CD14-positive monocyte (primary cell): Measurements from ENCODE around the gene C16orf92. TPM values are rescaled to one million over a fixed set of nuclear protein-coding genes. Genes with fewer than 3 reads are reported as not detected.
"Not testable (repeated sequence)": the region's sequence is repeated elsewhere in the genome, so short reads cannot be mapped to it uniquely, and the experiment has no call there.

ENCODE experiments used
- DNase-seq, 3 donors: peaks; one replicate each; pipeline ENCODE4 v3.0.0-alpha.2; 2011 to 2022
- H2AFZ ChIP-seq: 2 replicates; pipeline ENCODE4 v1.6.0; 2012; ENCODE audit warnings: mild to moderate bottlenecking, low read depth, low read length, inconsistent platforms; ENCODE audit not compliant: insufficient read depth, poor library complexity, severe bottlenecking
- H3K27ac ChIP-seq, 2 donors: 1 replicate in 1 of 2; 2 replicates in 1 of 2; pipeline ENCODE4 v1.5.1; 2012 to 2013; ENCODE audit warnings: low read length in 2 of 2, control low read depth in 1 of 2, inconsistent platforms in 1 of 2, low read depth in 1 of 2, mild to moderate bottlenecking in 1 of 2
- H3K27me3 ChIP-seq, 2 donors: one replicate each; pipeline versions ENCODE4 v1.6.0 to v1.6.1; 2011 to 2013; ENCODE audit warnings: low read length in 2 of 2; ENCODE audit not compliant: control insufficient read depth in 2 of 2, insufficient read depth in 2 of 2
- H3K36me3 ChIP-seq, 2 donors: replicated peaks in 1 of 2; 1 replicate in 1 of 2; 2 replicates in 1 of 2; pipeline versions ENCODE4 v1.5.1 to v1.6.1; 2012 to 2013; ENCODE audit warnings: low read length in 2 of 2, control low read depth in 1 of 2, inconsistent platforms in 1 of 2, mild to moderate bottlenecking in 1 of 2; ENCODE audit not compliant: insufficient read depth in 2 of 2, control insufficient read depth in 1 of 2
- H3K4me1 ChIP-seq, 2 donors: 1 replicate in 1 of 2; 2 replicates in 1 of 2; pipeline versions ENCODE4 v1.5.1 to v1.6.1; 2012 to 2013; ENCODE audit warnings: low read length in 2 of 2, control low read depth in 1 of 2, inconsistent platforms in 1 of 2, mild to moderate bottlenecking in 1 of 2, moderate library complexity in 1 of 2; ENCODE audit not compliant: insufficient read depth in 2 of 2, control insufficient read depth in 1 of 2
- H3K4me2 ChIP-seq: replicated peaks from 2 replicates; pipeline ENCODE3; 2012; ENCODE audit warnings: low read length, moderate library complexity, mild to moderate bottlenecking; ENCODE audit not compliant: poor library complexity, severe bottlenecking; ENCODE audit errors: extremely low read depth
- H3K4me3 ChIP-seq, 3 experiments: fragments of 200-600 bp in 1 of 3; sonication (generic) in 1 of 3; replicated peaks in 1 of 3; 1 replicate in 2 of 3; 2 replicates in 1 of 3; pipeline ENCODE4 v1.5.1; 2011 to 2013; ENCODE audit warnings: low read length in 3 of 3, mild to moderate bottlenecking in 3 of 3, control low read depth in 2 of 3, low read depth in 2 of 3, inconsistent platforms in 1 of 3, moderate library complexity in 1 of 3
- H3K79me2 ChIP-seq: 2 replicates; pipeline ENCODE4 v1.6.0; 2012; ENCODE audit warnings: mild to moderate bottlenecking, control low read depth, inconsistent platforms, low read length, moderate library complexity; ENCODE audit not compliant: insufficient read depth
- H3K9ac ChIP-seq: 2 replicates; pipeline ENCODE4 v1.6.0; 2017; ENCODE audit warnings: low read length, mild to moderate bottlenecking; ENCODE audit not compliant: insufficient read depth, poor library complexity, severe bottlenecking
- H3K9me3 ChIP-seq, 2 donors: replicated peaks in 1 of 2; 1 replicate in 1 of 2; 2 replicates in 1 of 2; pipeline versions ENCODE4 v1.5.1 to v1.6.1; 2012 to 2013; ENCODE audit warnings: low read length in 2 of 2, control low read depth in 1 of 2; ENCODE audit not compliant: control insufficient read depth in 1 of 2, insufficient read depth in 1 of 2
- H4K20me1 ChIP-seq: 2 replicates; pipeline ENCODE4 v1.6.0; 2012; ENCODE audit warnings: mild to moderate bottlenecking, low read length, control low read depth, moderate library complexity; ENCODE audit not compliant: insufficient read depth
- H3K27ac Mint-ChIP-seq, 7 donors: one replicate each; pipeline ENCODE4 v1.8.0; 2020; ENCODE audit warnings: mild to moderate bottlenecking in 7 of 7, mixed read lengths in 7 of 7, moderate library complexity in 6 of 7, inconsistent platforms in 2 of 7
- H3K27me3 Mint-ChIP-seq, 3 donors: one replicate each; pipeline ENCODE4 v1.8.0; 2021 to 2022; ENCODE audit warnings: low read depth in 3 of 3, mild to moderate bottlenecking in 3 of 3, mixed read lengths in 3 of 3, moderate library complexity in 3 of 3, inconsistent platforms in 1 of 3
- H3K36me3 Mint-ChIP-seq, 2 donors: one replicate each; pipeline ENCODE4 v1.8.0; 2020; ENCODE audit warnings: mixed read lengths in 2 of 2, inconsistent platforms in 1 of 2, mild to moderate bottlenecking in 1 of 2
- H3K4me1 Mint-ChIP-seq: one replicate; pipeline ENCODE4 v1.8.0; 2020; ENCODE audit warnings: mild to moderate bottlenecking, mixed read lengths
- H3K4me3 Mint-ChIP-seq, 2 donors: one replicate each; pipeline ENCODE4 v1.8.0; 2020; ENCODE audit warnings: mild to moderate bottlenecking in 2 of 2, mixed read lengths in 2 of 2, moderate library complexity in 1 of 2
- H3K9me3 Mint-ChIP-seq, 7 donors: one replicate each; pipeline ENCODE4 v1.8.0; 2020 to 2022; ENCODE audit warnings: mixed read lengths in 7 of 7, mild to moderate bottlenecking in 6 of 7, moderate library complexity in 6 of 7, inconsistent platforms in 2 of 7
- WGBS: methylation state at CpG from one replicate; pipeline ENCODE4 v1.1.5; 2013; ENCODE audit warnings: missing lambda C conversion rate; ENCODE audit not compliant: insufficient coverage; 5-methylcytosine and 5-hydroxymethylcytosine counted together
- intact Hi-C, 2 donors: fragments of 100-400 bp; cut with micrococcal nuclease; formaldehyde crosslinking; loops; one replicate each; pipeline versions ENCODE4 v1.15.0 to v1.15.1; 2023
- polyA plus RNA-seq, 3 donors: library from polyadenylated mRNA; depleted of rRNA in 1 of 3; unstranded in 2 of 3; stranded (reverse) in 1 of 3; fragments of 300-500 nt in 2 of 3; fragments of >200 nt in 1 of 3; fragmentation: Illumina TruSeq in 2 of 3; gene quantifications; 1 replicate in 2 of 3; 2 replicates in 1 of 3; pipeline ENCODE4 v1.2.3, GENCODE V29; 2012 to 2021
- TF ChIP-seq, protein P1 (sequence below): fragments of 200-600 bp; IDR thresholded peaks from one replicate; pipeline ENCODE4 v1.8.0; 2022; ENCODE audit warnings: antibody characterized with exemption, mild to moderate bottlenecking

The C16orf92 gene
- polyA plus RNA-seq, 3 donors: not detected

DNA sequence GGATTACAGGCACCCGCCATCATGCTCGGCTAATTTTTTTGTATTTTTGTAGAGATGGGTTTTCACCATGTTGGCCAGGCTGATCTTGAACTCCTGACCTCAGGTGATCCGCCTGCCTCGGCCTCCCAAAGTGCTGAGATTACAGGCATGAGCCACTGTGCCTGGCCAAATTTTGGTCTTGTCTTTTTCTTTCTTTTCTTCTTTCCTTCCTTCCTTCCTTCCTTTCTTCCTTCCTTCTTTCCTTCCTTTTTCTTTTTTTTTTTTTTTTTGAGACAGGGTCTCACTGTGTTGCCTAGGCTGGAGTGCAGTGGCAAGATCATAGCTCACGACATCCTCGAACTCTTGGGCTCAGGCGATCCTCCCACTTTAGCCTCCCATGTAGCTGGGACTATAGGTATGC lies 7.5 kb upstream of the C16orf92 start:
- Mint-ChIP-seq H3K27ac (peak overlapping the region in 1 of 7 donors; percentile 37), H3K9me3 (peaks cover under 1 to 12% (median 3%) of the 10 kb centered on the region in 7 donors), H3K27me3 (peaks cover 29 to 47% (median 39%) of the 10 kb centered on the region in 3 donors)
- 93% methylated on average over 5 of the region's 7 CpGs for WGBS
- H4K20me1 ChIP-seq, H2AFZ ChIP-seq, H3K27ac ChIP-seq, DNase-seq, H3K4me3 Mint-ChIP-seq, H3K36me3 ChIP-seq, H3K9ac ChIP-seq, H3K4me3 ChIP-seq, H3K4me2 ChIP-seq, H3K4me1 Mint-ChIP-seq, intact Hi-C loops, H3K36me3 Mint-ChIP-seq, H3K79me2 ChIP-seq: not testable (repeated sequence)
- Histone ChIP-seq H3K4me1 (peaks cover 8 to 14% of the 10 kb centered on the region in 2 donors), H3K27me3 (peaks cover 13 to 25% of the 10 kb centered on the region in 2 donors), H3K9me3 (peaks cover 0 to 11% of the 10 kb centered on the region in 2 donors)

DNA sequence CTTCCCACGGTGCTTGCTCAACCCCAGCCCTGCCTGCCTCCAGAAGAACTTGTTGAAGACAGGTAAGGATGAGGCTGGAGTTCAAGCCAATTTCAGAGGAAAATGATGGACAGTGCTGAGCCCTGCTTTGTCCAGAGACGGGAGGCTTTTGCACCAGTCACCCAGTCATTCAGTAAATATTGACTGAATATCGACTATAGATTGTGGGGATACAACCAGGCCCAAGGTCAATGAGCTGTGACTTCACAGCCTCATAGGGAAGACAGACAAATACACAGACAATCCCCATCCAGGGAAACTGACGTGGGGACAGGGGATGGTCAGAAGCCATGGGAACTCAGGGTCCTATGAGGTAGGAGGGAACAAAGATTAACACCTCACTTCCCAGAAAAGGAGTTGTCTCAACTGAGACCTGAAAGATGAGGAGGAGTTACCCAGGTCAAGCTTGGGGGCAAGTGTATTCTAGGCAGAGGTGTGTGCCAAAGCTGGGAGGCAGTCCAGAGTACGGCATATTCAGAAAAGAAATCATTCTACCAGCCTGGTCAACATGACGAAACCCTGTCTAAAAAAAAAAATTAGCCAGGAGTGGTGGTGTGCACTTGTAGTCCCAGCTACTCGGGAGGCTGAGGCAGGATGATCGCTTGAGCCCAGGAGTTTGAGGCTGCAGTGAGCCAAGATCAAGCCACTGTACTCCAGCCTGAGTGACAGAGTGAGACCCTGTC lies 6.3 kb upstream of the C16orf92 start:
- TF ChIP-seq, protein P1, sequence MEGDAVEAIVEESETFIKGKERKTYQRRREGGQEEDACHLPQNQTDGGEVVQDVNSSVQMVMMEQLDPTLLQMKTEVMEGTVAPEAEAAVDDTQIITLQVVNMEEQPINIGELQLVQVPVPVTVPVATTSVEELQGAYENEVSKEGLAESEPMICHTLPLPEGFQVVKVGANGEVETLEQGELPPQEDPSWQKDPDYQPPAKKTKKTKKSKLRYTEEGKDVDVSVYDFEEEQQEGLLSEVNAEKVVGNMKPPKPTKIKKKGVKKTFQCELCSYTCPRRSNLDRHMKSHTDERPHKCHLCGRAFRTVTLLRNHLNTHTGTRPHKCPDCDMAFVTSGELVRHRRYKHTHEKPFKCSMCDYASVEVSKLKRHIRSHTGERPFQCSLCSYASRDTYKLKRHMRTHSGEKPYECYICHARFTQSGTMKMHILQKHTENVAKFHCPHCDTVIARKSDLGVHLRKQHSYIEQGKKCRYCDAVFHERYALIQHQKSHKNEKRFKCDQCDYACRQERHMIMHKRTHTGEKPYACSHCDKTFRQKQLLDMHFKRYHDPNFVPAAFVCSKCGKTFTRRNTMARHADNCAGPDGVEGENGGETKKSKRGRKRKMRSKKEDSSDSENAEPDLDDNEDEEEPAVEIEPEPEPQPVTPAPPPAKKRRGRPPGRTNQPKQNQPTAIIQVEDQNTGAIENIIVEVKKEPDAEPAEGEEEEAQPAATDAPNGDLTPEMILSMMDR: no peak
- H3K4me1 ChIP-seq: peaks cover 10 to 13% of the 10 kb centered on the region in 2 donors
- Mint-ChIP-seq H3K9me3 (peaks cover 0 to 8% (median 5%) of the 10 kb centered on the region in 7 donors), H3K4me3 (no peak overlapping the region), H3K4me1 (peaks cover 15% of the 10 kb centered on the region), H3K36me3 (peaks cover 0 to 2% of the 10 kb centered on the region in 2 donors), H3K27me3 (peaks cover 23 to 36% (median 32%) of the 10 kb centered on the region in 3 donors), H3K27ac (peak overlapping the region in 1 of 7 donors; percentile 81)
- no peak overlapping the region for H3K27ac ChIP-seq
- H3K9ac ChIP-seq: no peak overlapping the region
- no peaks in the 10 kb centered on the region for H3K79me2 ChIP-seq
- H4K20me1 ChIP-seq: no peaks in the 10 kb centered on the region
- peaks cover 0 to 5% of the 10 kb centered on the region in 2 donors for H3K9me3 ChIP-seq
- H3K4me2 ChIP-seq: no peak overlapping the region
- H3K4me3 ChIP-seq: no peak overlapping the region
- intact Hi-C loops: no loop called here
- H3K36me3 ChIP-seq: no peaks in the 10 kb centered on the region
- no peak overlapping the region for H2AFZ ChIP-seq
- DNase-seq: no peak
- peaks cover 7 to 16% of the 10 kb centered on the region in 2 donors for H3K27me3 ChIP-seq
- 91% methylated on average over 4 of the region's 8 CpGs for WGBS
